ENCODE data around the gene DNASE1. TPM values are rescaled to one million over a fixed set of nuclear protein-coding genes. Genes with fewer than 3 reads are reported as not detected.
A peak's percentile ranks its signal among the peaks of the same experiment; 100 is the strongest.

Gene DNASE1
- total and polyA plus RNA-seq, 9 of the 15 experiments (the other 6 are each of a cell fraction or from before 2014, with no cell fraction given) = 0.53 to 10.1 (median 5.9) TPM

- TF ChIP-seq CUX1 (CRISPR knock-in tag; IDR thresholded peaks at IDR 0.05) = no peak
- TF ChIP-seq RFX7 (CRISPR knock-in tag; IDR thresholded peaks at IDR 0.05) = no peak
- no peak for TF ChIP-seq PHF20 (IDR thresholded peaks at IDR 0.05; ENCODE audit: partially characterized antibody)
- TF ChIP-seq ZBTB8A (IDR thresholded peaks at IDR 0.05; ENCODE audit: partially characterized antibody) = no peak
- TF ChIP-seq XRCC4 (IDR thresholded peaks at IDR 0.05; ENCODE audit: extremely low read depth, insufficient read depth, insufficient read length) = no peak
- no peak for TF ChIP-seq NFIX (CRISPR knock-in tag; IDR thresholded peaks at IDR 0.05; ENCODE audit: low read depth)
- TF ChIP-seq TAF15 (IDR thresholded peaks at IDR 0.05; ENCODE audit: low read depth, low read length) = no peak
- no peak for TF ChIP-seq CREBBP (IDR thresholded peaks at IDR 0.05; ENCODE audit: low read depth, low read length)
- no peak for TF ChIP-seq DIDO1 (tag; IDR thresholded peaks at IDR 0.05; ENCODE audit: low read depth)
- no peak for TF ChIP-seq ATF1 (CRISPR knock-in tag; IDR thresholded peaks at IDR 0.05)
- TF ChIP-seq ATF1 (tag; IDR thresholded peaks at IDR 0.05) = 0 out of 2 replicates have a peak, but pooled peaks have one; percentile 4
- TF ChIP-seq ATF3 (IDR thresholded peaks at IDR 0.05) = peak; percentile 13; the same call in 1 of the 2 replicates
- TF ChIP-seq ATF3 (CRISPR knock-in tag; conservative IDR thresholded peaks at IDR 0.05) = no peak
- TF ChIP-seq STAG1 (CRISPR knock-in tag; IDR thresholded peaks at IDR 0.05; ENCODE audit: borderline replicate concordance) = no peak
- TF ChIP-seq HINFP (tag; conservative IDR thresholded peaks at IDR 0.05; ENCODE audit: low read depth) = no peak
These were observed 11.3 kb upstream of the DNASE1 start (continued) for GRCh38 chr16:3643095-3643730.
